Uterus (tissue), 4 donors: ENCODE data around the gene VIPR2. TPM values are rescaled to one million over a fixed set of nuclear protein-coding genes. Genes with fewer than 3 reads are reported as not detected.

Experiments
- DNase-seq, 2 donors: peaks; one replicate each; pipeline ENCODE4 v3.0.0-alpha.2; 2019 to 2020
- H3K27ac ChIP-seq, 2 donors: fragments of 200-600 bp; sonication (generic); 1 replicate in 1 of 2; 2 replicates in 1 of 2; pipeline ENCODE4 v1.5.1; 2016 to 2018
- H3K27me3 ChIP-seq, 2 donors: fragments of 200-600 bp; sonication (generic); one replicate each; pipeline ENCODE4 v1.5.1; 2018 to 2019; ENCODE audit warnings: control low read depth in 1 of 2
- H3K36me3 ChIP-seq, 2 donors: fragments of 200-600 bp; sonication (generic); one replicate each; pipeline ENCODE4 v1.5.1; 2019; ENCODE audit warnings: control low read depth in 1 of 2
- H3K4me1 ChIP-seq, 2 donors: fragments of 200-600 bp; sonication (generic); one replicate each; pipeline ENCODE4 v1.5.1; 2018 to 2019; ENCODE audit warnings: control low read depth in 1 of 2
- H3K4me3 ChIP-seq, 2 donors: fragments of 200-600 bp; sonication (generic); 1 replicate in 1 of 2; 2 replicates in 1 of 2; pipeline ENCODE4 v1.5.1; 2018 to 2019; ENCODE audit warnings: mild to moderate bottlenecking in 1 of 2
- H3K9me3 ChIP-seq, 2 donors: fragments of 200-600 bp; sonication (generic); one replicate each; pipeline ENCODE4 v1.5.1; 2019; ENCODE audit warnings: control low read depth in 1 of 2
- CTCF ChIP-seq, 4 experiments: fragments of 200-600 bp in 2 of 4; fragments of 450-650 bp in 2 of 4; sonication (generic) in 2 of 4; IDR thresholded peaks; one replicate each; pipeline ENCODE4 v1.5.1; 2016 to 2019; ENCODE audit warnings: antibody characterized with exemption in 4 of 4, mild to moderate bottlenecking in 2 of 4, moderate library complexity in 1 of 4
- POLR2A ChIP-seq, 2 donors: fragments of 450-650 bp; IDR thresholded peaks; one replicate each; pipeline ENCODE4 v1.6.1; 2016; ENCODE audit warnings: antibody characterized with exemption in 2 of 2, mild to moderate bottlenecking in 1 of 2, moderate library complexity in 1 of 2
- intact Hi-C: fragments of 100-400 bp; cut with DNase I; formaldehyde crosslinking; loops from one replicate; pipeline ENCODE4 v1.15.1; 2023; ENCODE audit warnings: low total_unique reads
- total RNA-seq, 4 donors: library from RNA; depleted of rRNA in 3 of 4; stranded (reverse); fragments of >200 nt in 3 of 4; gene quantifications; one replicate each; pipeline versions ENCODE4 v1.1.0 to v1.2.4, GENCODE V29; 2014 to 2023
- donor health status: DM: yes; HTN: yes; CAD: no.

VIPR2 gene
- total RNA-seq, 4 donors from 2014 or later = 3.1 to 9.8 (median 4.5) TPM

GRCh38 chr7:159049266-159050025 lies 95.2 kb downstream of the VIPR2 start:
- intact Hi-C loops = no loop called here

GRCh38 chr7:159048656-159049055 lies 96.0 kb downstream of the VIPR2 start:
- no peaks in the 10 kb centered on the region for H3K36me3 ChIP-seq
- intact Hi-C loops = no loop called here
- H3K4me3 ChIP-seq = no peak overlapping the region
- no peaks in the 10 kb centered on the region for H3K9me3 ChIP-seq
- TF ChIP-seq CTCF (IDR thresholded peaks at IDR 0.05) (no peak), POLR2A (IDR thresholded peaks at IDR 0.05) (no peak)
- no peak overlapping the region for H3K27ac ChIP-seq
- H3K27me3 ChIP-seq = no peaks in the 10 kb centered on the region
- no peak for DNase-seq
- no peaks in the 10 kb centered on the region for H3K4me1 ChIP-seq

More at GRCh38 chr7:159049266-159050025, 95.2 kb downstream of the VIPR2 start:
- TF ChIP-seq CTCF (IDR thresholded peaks at IDR 0.05) (no peak), POLR2A (IDR thresholded peaks at IDR 0.05) (no peak)
- Histone ChIP-seq H3K36me3 (no peaks in the 10 kb centered on the region), H3K4me3 (no peak overlapping the region), H3K9me3 (no peaks in the 10 kb centered on the region), H3K4me1 (no peaks in the 10 kb centered on the region), H3K27ac (no peak overlapping the region), H3K27me3 (no peaks in the 10 kb centered on the region)
- no peak for DNase-seq

GRCh38 chr7:159047536-159047935 lies 97.1 kb downstream of the VIPR2 start:
- Histone ChIP-seq H3K36me3 (no peaks in the 10 kb centered on the region), H3K4me1 (no peaks in the 10 kb centered on the region), H3K27me3 (no peaks in the 10 kb centered on the region), H3K27ac (no peak overlapping the region), H3K9me3 (no peaks in the 10 kb centered on the region), H3K4me3 (no peak overlapping the region)
- intact Hi-C loops = no loop called here
- TF ChIP-seq POLR2A (IDR thresholded peaks at IDR 0.05) (no peak), CTCF (IDR thresholded peaks at IDR 0.05) (no peak)
- no peak for DNase-seq

- Histone ChIP-seq H3K27ac (no peak overlapping the region), H3K4me3 (no peak overlapping the region), H3K36me3 (no peaks in the 10 kb centered on the region), H3K4me1 (no peaks in the 10 kb centered on the region), H3K9me3 (no peaks in the 10 kb centered on the region), H3K27me3 (no peaks in the 10 kb centered on the region)
- TF ChIP-seq CTCF (IDR thresholded peaks at IDR 0.05) = no peak
- no peak for TF ChIP-seq POLR2A (IDR thresholded peaks at IDR 0.05)
- no peak for DNase-seq
- intact Hi-C loops = no loop called here
These were observed 98.4 kb downstream of the VIPR2 start for GRCh38 chr7:159046300-159046699.

GRCh38 chr7:159045839-159046238 lies 98.8 kb downstream of the VIPR2 start:
- TF ChIP-seq CTCF (IDR thresholded peaks at IDR 0.05) = no peak

More at GRCh38 chr7:159045839-159046238, 98.8 kb downstream of the VIPR2 start:
- no peak overlapping the region for H3K27ac ChIP-seq
- DNase-seq = no peak
- intact Hi-C loops = no loop called here
- H3K4me1 ChIP-seq = no peaks in the 10 kb centered on the region
- H3K36me3 ChIP-seq = no peaks in the 10 kb centered on the region
- no peak overlapping the region for H3K4me3 ChIP-seq
- H3K9me3 ChIP-seq = no peaks in the 10 kb centered on the region
- H3K27me3 ChIP-seq = no peaks in the 10 kb centered on the region
